ENCODE results near the gene CACNA1B. TPM values are rescaled to one million over a fixed set of nuclear protein-coding genes. Genes with fewer than 3 reads are reported as not detected.

CACNA1B gene
- total and polyA plus RNA-seq, 2 donors (not counting 1 experiment from before 2014, with no cell fraction given) = 0.15 TPM; not detected in 1

- TF ChIP-seq CTCF (IDR thresholded peaks at IDR 0.05) (no peak), EZH2 (IDR thresholded peaks at IDR 0.05; ENCODE audit: borderline replicate concordance, insufficient read depth, low read depth, low read length, poor library complexity, severe bottlenecking) (no peak)
Observed at GRCh38 chr9:137924169-137924568, 46.6 kb downstream of the CACNA1B start.

GRCh38 chr9:137924761-137925369 is 47.3 kb downstream of the CACNA1B start:
- Histone ChIP-seq H3K27ac (ENCODE audit: low read length in 2 of 2) (no peak overlapping the region), H3K36me3 (replicated peaks in 1 of 2; ENCODE audit: control extremely low read depth in 1 of 2, control insufficient read depth in 1 of 2, extremely low read depth in 1 of 2, insufficient read depth in 2 of 2, low read length in 1 of 2) (no peaks in the 10 kb centered on the region), H3K4me2 (replicated peaks; ENCODE audit: low read depth, low read length, poor library complexity, severe bottlenecking) (no peak overlapping the region), H3K4me3 (ENCODE audit: control extremely low read depth in 1 of 5, extremely low read depth in 1 of 5, insufficient read depth in 1 of 5, low read depth in 2 of 5, low read length in 4 of 5) (no peak overlapping the region), H3K79me2 (ENCODE audit: control insufficient read depth, insufficient read depth, low read length) (no peaks in the 10 kb centered on the region), H4K20me1 (ENCODE audit: control insufficient read depth, insufficient read depth, low read length, poor library complexity, severe bottlenecking) (no peaks in the 10 kb centered on the region), H3K4me1 (ENCODE audit: control insufficient read depth in 2 of 2, insufficient read depth in 2 of 2, low read length in 2 of 2) (no peaks in the 10 kb centered on the region), H3K27me3 (replicated peaks in 1 of 4; ENCODE audit: control extremely low read depth in 1 of 4, control insufficient read depth in 3 of 4, insufficient read depth in 4 of 4, low read length in 3 of 4) (peaks cover 0 to 5% (median 2%) of the 10 kb centered on the region in 4 experiments), H2AFZ (ENCODE audit: insufficient read depth, low read depth, low read length, poor library complexity, severe bottlenecking) (no peak overlapping the region), H3K9me3 (ENCODE audit: control extremely low read depth in 1 of 3, control insufficient read depth in 2 of 3, insufficient read depth in 1 of 3, low read length in 2 of 3) (peaks cover 0 to 5% (median 4%) of the 10 kb centered on the region in 3 donors), H3K9ac (ENCODE audit: low read length) (no peak overlapping the region)
- 87% methylated on average over 5 of the region's 9 CpGs for WGBS (ENCODE audit: insufficient coverage)
- Mint-ChIP-seq H3K4me3 (no peak overlapping the region), H3K4me1 (no peaks in the 10 kb centered on the region), H3K27me3 (peaks cover 9% of the 10 kb centered on the region), H3K27ac (no peak overlapping the region), H3K9me3 (ENCODE audit: insufficient read depth) (no peaks in the 10 kb centered on the region)
- TF ChIP-seq CTCF (IDR thresholded peaks at IDR 0.05) = no peak
- TF ChIP-seq EZH2 (IDR thresholded peaks at IDR 0.05; ENCODE audit: borderline replicate concordance, insufficient read depth, low read depth, low read length, poor library complexity, severe bottlenecking) = no peak
- DNase-seq (no peak), ATAC-seq (ENCODE audit: low read depth) (no peak)
- intact Hi-C loops (cut with micrococcal nuclease) = no loop called here
- ChIA-PET CTCF (no interaction called here), POLR2A (no interaction called here)

More at GRCh38 chr9:137924169-137924568, 46.6 kb downstream of the CACNA1B start:
- Histone ChIP-seq H3K36me3 (replicated peaks in 1 of 2; ENCODE audit: control extremely low read depth in 1 of 2, control insufficient read depth in 1 of 2, extremely low read depth in 1 of 2, insufficient read depth in 2 of 2, low read length in 1 of 2) (no peaks in the 10 kb centered on the region), H2AFZ (ENCODE audit: insufficient read depth, low read depth, low read length, poor library complexity, severe bottlenecking) (no peak overlapping the region), H3K27me3 (replicated peaks in 1 of 4; ENCODE audit: control extremely low read depth in 1 of 4, control insufficient read depth in 3 of 4, insufficient read depth in 4 of 4, low read length in 3 of 4) (peaks cover 0 to 3% (median 2%) of the 10 kb centered on the region in 4 experiments), H3K79me2 (ENCODE audit: control insufficient read depth, insufficient read depth, low read length) (no peaks in the 10 kb centered on the region), H4K20me1 (ENCODE audit: control insufficient read depth, insufficient read depth, low read length, poor library complexity, severe bottlenecking) (no peaks in the 10 kb centered on the region), H3K4me3 (ENCODE audit: control extremely low read depth in 1 of 5, extremely low read depth in 1 of 5, insufficient read depth in 1 of 5, low read depth in 2 of 5, low read length in 4 of 5) (no peak overlapping the region), H3K4me2 (replicated peaks; ENCODE audit: low read depth, low read length, poor library complexity, severe bottlenecking) (no peak overlapping the region), H3K4me1 (ENCODE audit: control insufficient read depth in 2 of 2, insufficient read depth in 2 of 2, low read length in 2 of 2) (no peaks in the 10 kb centered on the region), H3K9ac (ENCODE audit: low read length) (no peak overlapping the region), H3K27ac (ENCODE audit: low read length in 2 of 2) (no peak overlapping the region), H3K9me3 (ENCODE audit: control extremely low read depth in 1 of 3, control insufficient read depth in 2 of 3, insufficient read depth in 1 of 3, low read length in 2 of 3) (peaks cover 0 to 5% (median 4%) of the 10 kb centered on the region in 3 donors)
- ATAC-seq (ENCODE audit: low read depth) (no peak), DNase-seq (no peak)
- no peaks in the 10 kb centered on the region for H3K9me3 Mint-ChIP-seq (ENCODE audit: insufficient read depth)
- WGBS (ENCODE audit: insufficient coverage) = no CpG with 5 or more reads among the region's 2 CpGs
- POLR2A ChIA-PET = no interaction called here
- H3K27me3 Mint-ChIP-seq = peaks cover 9% of the 10 kb centered on the region
- H3K27ac Mint-ChIP-seq = no peak overlapping the region
- CTCF ChIA-PET = no interaction called here
- H3K4me3 Mint-ChIP-seq = no peak overlapping the region
- H3K4me1 Mint-ChIP-seq = no peaks in the 10 kb centered on the region
- intact Hi-C loops (cut with micrococcal nuclease) = no loop called here
